Vagina (tissue), 2 donors: ENCODE results near the gene COL5A1. TPM values are rescaled to one million over a fixed set of nuclear protein-coding genes. Genes with fewer than 3 reads are reported as not detected.

Source experiments
- DNase-seq, 2 donors: peaks; one replicate each; pipeline ENCODE4 v3.0.0-alpha.2; 2017; ENCODE audit errors: extremely low spot score in 2 of 2
- H3K27ac ChIP-seq: fragments of 200-600 bp; sonication (generic); one replicate; pipeline ENCODE4 v1.5.1; 2019
- H3K27me3 ChIP-seq: fragments of 200-600 bp; sonication (generic); one replicate; pipeline ENCODE4 v1.5.1; 2019
- H3K36me3 ChIP-seq, 2 donors: fragments of 200-600 bp; sonication (generic); one replicate each; pipeline ENCODE4 v1.5.1; 2017 to 2019
- H3K4me1 ChIP-seq: fragments of 200-600 bp; sonication (generic); one replicate; pipeline ENCODE4 v1.5.1; 2019
- H3K4me3 ChIP-seq, 2 donors: fragments of 200-600 bp; sonication (generic); 1 replicate in 1 of 2; 2 replicates in 1 of 2; pipeline ENCODE4 v1.5.1; 2016 to 2019
- H3K9me3 ChIP-seq: fragments of 200-600 bp; sonication (generic); one replicate; pipeline ENCODE4 v1.5.1; 2019
- CTCF ChIP-seq, 3 experiments: fragments of 450-650 bp in 2 of 3; fragments of 200-600 bp in 1 of 3; sonication (generic) in 1 of 3; IDR thresholded peaks; one replicate each; pipeline ENCODE4 v1.5.1; 2017 to 2019; ENCODE audit warnings: antibody characterized with exemption in 3 of 3, mild to moderate bottlenecking in 2 of 3, moderate library complexity in 2 of 3
- POLR2A ChIP-seq, 2 donors: fragments of 450-650 bp; IDR thresholded peaks; one replicate each; pipeline ENCODE4 v1.6.1; 2017; ENCODE audit warnings: antibody characterized with exemption in 2 of 2, mild to moderate bottlenecking in 2 of 2, moderate library complexity in 2 of 2
- POLR2AphosphoS5 ChIP-seq, 2 donors: sonication (generic); formaldehyde crosslinking; IDR thresholded peaks; one replicate each; pipeline ENCODE4 v1.9.0; 2017; ENCODE audit warnings: antibody characterized with exemption in 2 of 2, mild to moderate bottlenecking in 2 of 2, low read depth in 1 of 2; ENCODE audit not compliant: insufficient read depth in 1 of 2
- intact Hi-C: fragments of 100-400 bp; cut with DNase I; formaldehyde crosslinking; loops from one replicate; pipeline ENCODE4 v1.15.1; 2023
- total RNA-seq: library from RNA; depleted of rRNA; stranded (reverse); fragments of >200 nt; gene quantifications from one replicate; pipeline ENCODE4 v1.2.3, GENCODE V29; 2016

The COL5A1 gene
- total RNA-seq, 1 donor from 2014 or later, result 36.6 TPM

DNA sequence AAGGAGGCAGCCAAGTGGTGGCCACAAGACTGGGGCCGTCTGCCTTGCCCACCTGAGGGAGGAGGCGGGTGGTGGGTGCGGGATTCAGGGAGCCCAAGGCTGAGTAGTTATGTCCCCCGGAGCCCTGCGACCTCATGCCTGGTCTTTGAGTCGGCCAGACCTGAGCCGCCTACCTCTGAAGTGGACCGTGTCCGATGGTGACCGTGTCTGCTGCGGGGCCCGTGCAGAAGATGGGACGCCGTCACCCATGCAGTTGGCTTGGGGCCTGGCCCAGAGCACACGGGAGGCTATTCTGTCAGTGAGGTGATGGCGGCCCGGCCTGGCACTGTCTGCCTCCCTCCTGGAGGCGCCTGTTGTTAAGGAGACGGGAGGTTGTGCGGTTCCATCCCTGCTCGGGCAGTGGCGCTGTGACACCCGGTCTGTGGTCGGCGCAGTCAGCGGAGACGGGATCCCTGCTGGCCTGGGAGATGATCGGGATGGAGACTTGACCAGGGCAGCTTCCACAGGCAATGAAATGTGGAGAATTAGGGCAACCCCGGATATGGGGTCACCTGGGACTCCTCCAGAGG lies 176.5 kb downstream of the COL5A1 start:
- TF ChIP-seq CTCF (IDR thresholded peaks at IDR 0.05) (no peak), POLR2A (IDR thresholded peaks at IDR 0.05) (no peak), POLR2AphosphoS5 (IDR thresholded peaks at IDR 0.05; ENCODE audit: insufficient read depth in 1 of 2, low read depth in 1 of 2) (no peak)
- no peak overlapping the region for H3K4me3 ChIP-seq
- peaks cover 0 to 42% of the 10 kb centered on the region in 2 donors for H3K36me3 ChIP-seq
- no peaks in the 10 kb centered on the region for H3K9me3 ChIP-seq
- no peak for DNase-seq
- intact Hi-C loops, result no loop called here
- no peaks in the 10 kb centered on the region for H3K4me1 ChIP-seq
- H3K27ac ChIP-seq, result peak overlapping the region; percentile 0
- no peaks in the 10 kb centered on the region for H3K27me3 ChIP-seq

DNA sequence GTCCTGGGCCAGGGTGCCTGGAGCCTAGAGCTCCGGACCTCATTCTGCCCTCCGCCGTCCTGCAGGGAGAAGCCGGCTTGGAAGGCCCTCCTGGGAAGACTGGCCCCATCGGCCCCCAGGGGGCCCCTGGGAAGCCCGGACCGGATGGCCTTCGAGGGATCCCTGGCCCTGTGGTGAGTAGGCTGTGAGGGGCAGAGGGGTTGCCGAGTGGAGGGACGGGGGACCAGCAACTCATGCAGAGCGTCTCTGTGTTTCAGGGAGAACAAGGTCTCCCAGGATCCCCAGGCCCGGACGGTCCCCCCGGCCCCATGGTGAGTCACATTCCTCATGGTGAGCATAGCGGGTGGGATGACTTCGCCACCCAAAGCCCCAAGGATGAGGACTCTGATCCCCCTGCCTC lies 177.0 kb downstream of the COL5A1 start:
- TF ChIP-seq POLR2A (IDR thresholded peaks at IDR 0.05) (no peak), POLR2AphosphoS5 (IDR thresholded peaks at IDR 0.05; ENCODE audit: insufficient read depth in 1 of 2, low read depth in 1 of 2) (no peak), CTCF (IDR thresholded peaks at IDR 0.05) (no peak)
- H3K36me3 ChIP-seq, result peaks cover 0 to 47% of the 10 kb centered on the region in 2 donors
- intact Hi-C loops, result no loop called here
- no peaks in the 10 kb centered on the region for H3K27me3 ChIP-seq
- no peak for DNase-seq
- no peak overlapping the region for H3K4me3 ChIP-seq
- no peaks in the 10 kb centered on the region for H3K9me3 ChIP-seq
- no peaks in the 10 kb centered on the region for H3K4me1 ChIP-seq
- H3K27ac ChIP-seq, result peak overlapping the region; percentile 0

GRCh38 chr9:134820901-134821300 lies 179.3 kb downstream of the COL5A1 start:
- no peak for DNase-seq
- TF ChIP-seq CTCF (IDR thresholded peaks at IDR 0.05), result no peak
- no peak for TF ChIP-seq POLR2A (IDR thresholded peaks at IDR 0.05)
- no peak for TF ChIP-seq POLR2AphosphoS5 (IDR thresholded peaks at IDR 0.05; ENCODE audit: insufficient read depth in 1 of 2, low read depth in 1 of 2)
- Histone ChIP-seq H3K36me3 (peaks cover 0 to 52% of the 10 kb centered on the region in 2 donors), H3K27me3 (no peaks in the 10 kb centered on the region), H3K27ac (no peak overlapping the region), H3K9me3 (no peaks in the 10 kb centered on the region), H3K4me1 (no peaks in the 10 kb centered on the region), H3K4me3 (no peak overlapping the region)
- intact Hi-C loops, result no loop called here

GRCh38 chr9:134822541-134822940 lies 180.9 kb downstream of the COL5A1 start:
- DNase-seq, result no peak
- Histone ChIP-seq H3K4me3 (no peak overlapping the region), H3K27me3 (no peaks in the 10 kb centered on the region), H3K4me1 (peaks cover 4% of the 10 kb centered on the region), H3K27ac (no peak overlapping the region), H3K36me3 (peaks cover 0 to 36% of the 10 kb centered on the region in 2 donors), H3K9me3 (no peaks in the 10 kb centered on the region)
- intact Hi-C loops, result no loop called here
- TF ChIP-seq POLR2A (IDR thresholded peaks at IDR 0.05), result no peak
- no peak for TF ChIP-seq CTCF (IDR thresholded peaks at IDR 0.05)
- no peak for TF ChIP-seq POLR2AphosphoS5 (IDR thresholded peaks at IDR 0.05; ENCODE audit: insufficient read depth in 1 of 2, low read depth in 1 of 2)

DNA sequence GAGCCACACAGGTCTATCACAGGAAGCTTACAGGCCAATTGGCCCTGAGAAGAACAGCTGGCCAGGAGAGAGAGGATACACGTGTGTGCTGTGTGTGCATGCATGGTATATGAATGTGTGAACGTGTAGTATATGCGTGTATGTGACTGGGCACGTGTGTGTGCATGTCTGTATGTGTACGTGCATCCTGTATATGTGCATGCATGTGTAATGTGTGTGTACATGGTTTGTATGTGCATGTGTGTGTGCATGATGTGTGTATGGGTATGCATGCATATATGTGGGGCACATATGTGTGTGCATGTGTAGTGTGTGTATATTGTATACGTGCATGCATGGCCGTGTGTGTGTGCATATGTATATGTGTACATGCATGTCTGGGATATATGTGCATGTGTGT lies 182.0 kb downstream of the COL5A1 start:
- no peaks in the 10 kb centered on the region for H3K9me3 ChIP-seq
- TF ChIP-seq POLR2AphosphoS5 (IDR thresholded peaks at IDR 0.05; ENCODE audit: insufficient read depth in 1 of 2, low read depth in 1 of 2), result no peak
- no peak for TF ChIP-seq CTCF (IDR thresholded peaks at IDR 0.05)
- no peak for TF ChIP-seq POLR2A (IDR thresholded peaks at IDR 0.05)
- intact Hi-C loops, result no loop called here
- no peak overlapping the region for H3K4me3 ChIP-seq
- H3K36me3 ChIP-seq, result peaks cover 0 to 34% of the 10 kb centered on the region in 2 donors
- no peak overlapping the region for H3K27ac ChIP-seq
- no peaks in the 10 kb centered on the region for H3K27me3 ChIP-seq
- H3K4me1 ChIP-seq, result peaks cover 4% of the 10 kb centered on the region
- DNase-seq, result no peak
